ENCODE results near the gene FHOD1.

The FHOD1 gene

DNA sequence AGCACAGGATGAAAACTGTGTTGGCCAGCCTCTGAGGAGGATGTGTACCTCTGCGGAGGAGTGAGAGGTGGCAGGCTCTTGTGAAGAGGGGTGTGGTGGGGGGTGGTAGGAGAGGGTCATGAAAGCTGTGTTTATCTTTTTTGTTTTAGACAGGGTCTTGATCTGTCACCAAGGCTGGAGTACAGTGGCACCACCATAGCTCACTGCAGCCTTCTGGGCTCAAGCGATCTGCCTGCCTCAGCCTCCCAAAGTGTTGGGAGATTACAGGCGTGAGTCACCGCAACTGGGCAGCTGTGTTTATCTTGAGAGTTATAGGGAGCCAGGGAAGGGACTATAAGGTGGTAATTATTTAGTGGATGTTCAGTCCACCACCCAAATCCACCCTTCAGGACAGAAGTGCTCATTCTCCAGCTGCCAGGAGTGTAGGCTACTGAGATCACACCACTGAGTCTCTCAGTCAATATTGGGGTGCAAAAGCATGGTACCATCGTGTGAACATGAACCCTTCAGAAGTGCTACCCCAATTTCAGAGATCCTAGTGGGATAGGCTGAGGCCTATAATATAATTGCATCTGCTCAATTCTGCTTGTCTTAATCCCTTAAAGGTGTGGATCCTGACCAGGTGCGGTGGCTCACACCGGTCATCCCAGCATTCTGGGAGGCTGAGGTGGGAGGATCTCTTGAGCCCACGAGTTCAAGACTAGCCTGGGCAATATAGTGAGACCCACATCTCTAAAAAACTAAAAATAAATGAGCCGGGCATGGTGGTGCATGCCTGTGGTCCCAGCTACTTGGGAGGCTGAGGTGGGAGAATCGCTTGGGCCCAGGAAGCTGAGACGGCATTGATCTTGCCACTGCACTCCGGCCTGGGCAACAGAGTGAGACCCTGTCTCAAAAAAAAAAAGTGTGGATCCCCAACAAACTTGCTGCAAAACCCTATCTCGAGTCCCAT, 56.6 kb downstream of the FHOD1 start:
- no peak for DNase-seq (ENCODE audit: low spot score)

DNA sequence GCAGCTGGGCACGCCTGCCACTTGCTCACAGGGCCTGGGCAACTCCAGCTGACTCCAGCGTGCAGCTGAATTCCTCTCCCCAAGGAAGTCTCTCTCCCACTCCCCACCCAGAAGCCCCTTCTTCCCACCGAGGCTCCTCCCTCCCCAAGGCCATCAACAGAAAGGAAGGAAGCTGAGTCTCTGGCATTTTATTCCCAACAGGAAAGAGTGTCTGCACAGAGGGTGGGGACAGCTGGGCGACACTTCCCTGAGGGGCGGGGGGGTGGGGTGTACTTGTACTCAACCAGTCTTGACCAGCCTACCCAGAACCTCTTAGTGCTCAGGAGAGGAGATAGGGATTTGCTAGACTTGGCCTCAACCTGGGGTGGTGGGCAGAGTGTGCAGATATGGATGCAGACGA, 57.2 kb downstream of the FHOD1 start, which contains the start of gene EXOC3L1:
TSS of gene EXOC3L1 (minus strand) at position 96 of the 400 bp plus-strand sequence. CDS start 460 bp downstream, outside the sequence.
- no peak for DNase-seq (ENCODE audit: low spot score)

DNA sequence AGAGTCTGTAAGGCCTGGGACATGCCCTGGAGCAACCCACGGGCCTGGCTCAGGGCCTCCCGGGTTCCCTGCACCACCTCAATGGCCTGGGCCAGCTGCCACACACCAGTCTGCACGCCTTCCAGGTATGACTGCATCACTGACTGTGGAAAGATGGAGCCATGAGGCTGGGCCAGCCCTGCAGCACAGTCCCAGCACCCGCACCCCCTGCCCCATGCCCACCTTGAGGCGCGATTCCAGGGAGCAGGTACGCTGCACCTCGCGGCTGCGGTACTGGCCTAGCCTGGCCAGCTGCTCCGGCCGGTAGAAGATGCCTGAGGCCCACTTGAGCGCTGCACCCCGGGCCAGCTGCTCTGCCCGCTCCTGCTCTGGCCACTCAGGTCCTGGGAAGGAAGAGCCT, 58.5 kb downstream of the FHOD1 start:
- DNase-seq (ENCODE audit: low spot score): no peak

DNA sequence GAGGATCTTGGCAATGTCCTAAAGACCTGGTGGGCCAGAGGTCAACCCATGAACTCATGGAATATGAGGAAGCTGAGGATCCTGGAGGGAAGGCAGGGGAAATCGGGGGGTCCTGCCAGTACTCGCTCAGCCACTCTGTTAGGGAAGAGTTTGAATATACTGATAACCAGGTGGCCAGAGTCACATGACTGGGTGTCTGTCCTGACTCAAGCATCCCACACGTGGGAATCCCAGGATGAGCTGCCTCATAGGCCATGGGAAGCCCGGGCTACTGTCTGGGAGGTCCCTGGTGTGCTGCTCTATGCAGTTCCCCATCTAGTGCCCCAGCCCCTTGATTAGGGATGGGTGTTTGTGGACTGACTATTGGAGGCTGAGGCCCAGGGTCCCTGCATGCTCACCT, 59.0 kb downstream of the FHOD1 start:
- DNase-seq (ENCODE audit: low spot score): no peak

DNA sequence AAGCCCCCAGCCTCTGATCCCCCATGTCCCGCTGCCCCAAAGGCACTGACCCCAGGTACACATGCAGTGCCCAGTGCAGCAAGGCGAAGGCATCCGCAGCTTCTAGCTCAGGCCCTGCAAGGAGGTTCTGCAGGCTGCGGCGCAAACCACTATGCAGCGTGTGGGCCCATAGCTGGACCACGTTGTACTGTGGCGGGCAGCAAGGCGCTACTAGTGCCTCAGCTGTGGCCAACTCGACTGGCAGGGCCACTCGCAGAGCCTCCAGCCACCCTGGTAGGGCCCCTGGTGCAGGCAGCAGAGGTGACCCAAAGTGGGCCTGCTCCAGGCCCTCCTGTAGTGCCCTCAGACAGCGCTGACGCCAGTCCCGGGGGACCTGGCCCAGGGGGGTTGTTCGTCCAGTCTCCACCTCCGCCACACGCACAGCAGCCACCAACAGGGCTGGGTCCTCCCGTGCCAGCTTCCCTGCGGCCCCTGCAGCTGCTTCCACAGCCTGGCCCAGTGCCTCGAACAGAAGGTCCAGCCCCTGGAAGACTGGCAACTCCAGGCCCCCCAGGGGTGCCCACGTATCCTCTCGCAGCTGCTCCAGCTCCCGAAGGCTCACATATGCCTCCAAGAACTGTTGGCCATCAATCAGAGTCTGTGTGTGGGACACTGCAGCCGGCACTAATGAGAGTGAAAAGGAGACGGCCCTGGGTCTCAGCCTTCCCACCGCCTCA, 59.9 kb downstream of the FHOD1 start:
- no peak for DNase-seq (ENCODE audit: low spot score)

DNA sequence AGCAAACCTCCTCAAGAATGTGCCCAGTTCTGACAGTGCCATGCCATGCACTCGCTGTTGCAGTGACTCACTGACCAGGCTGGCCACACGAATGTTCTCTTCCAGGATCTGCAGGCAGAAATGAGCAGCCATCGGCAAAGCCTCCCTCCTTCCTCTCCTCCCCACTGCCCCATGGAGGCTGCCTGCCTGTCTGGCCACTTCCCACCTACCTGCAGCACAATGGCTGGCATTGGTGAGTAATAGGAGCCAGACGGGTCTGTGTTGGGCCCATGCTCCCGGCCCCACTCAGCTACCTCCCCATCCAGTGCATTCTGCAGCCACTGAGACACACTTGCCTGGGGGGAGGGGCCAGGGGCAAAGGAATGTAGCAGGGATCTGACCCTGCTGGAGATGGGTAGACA, 60.7 kb downstream of the FHOD1 start:
- no peak for DNase-seq (ENCODE audit: low spot score)

DNA sequence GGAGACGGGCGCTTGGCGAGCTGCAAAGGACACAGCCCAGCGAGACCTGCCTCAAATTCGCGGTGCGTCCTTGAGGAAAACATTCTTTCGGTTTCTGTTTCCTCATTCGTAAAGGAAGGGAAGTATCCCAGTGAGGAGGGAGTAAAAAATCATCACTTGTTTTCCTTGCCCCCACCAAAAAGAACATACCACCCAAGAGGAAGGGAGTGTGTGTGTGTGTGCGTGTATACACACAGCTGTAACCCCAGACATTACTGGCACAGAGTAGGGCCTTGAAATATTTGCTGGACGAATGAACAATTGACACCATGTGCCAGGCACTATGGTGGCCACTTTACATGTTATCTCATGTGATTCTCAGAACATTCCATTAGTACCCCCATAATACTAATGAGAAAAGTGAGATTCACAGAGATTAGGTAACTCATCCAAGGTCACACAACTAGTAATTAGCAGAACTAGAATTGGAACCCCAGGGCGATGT, 61.6 kb downstream of the FHOD1 start:
- no peak for DNase-seq (ENCODE audit: low spot score)

DNA sequence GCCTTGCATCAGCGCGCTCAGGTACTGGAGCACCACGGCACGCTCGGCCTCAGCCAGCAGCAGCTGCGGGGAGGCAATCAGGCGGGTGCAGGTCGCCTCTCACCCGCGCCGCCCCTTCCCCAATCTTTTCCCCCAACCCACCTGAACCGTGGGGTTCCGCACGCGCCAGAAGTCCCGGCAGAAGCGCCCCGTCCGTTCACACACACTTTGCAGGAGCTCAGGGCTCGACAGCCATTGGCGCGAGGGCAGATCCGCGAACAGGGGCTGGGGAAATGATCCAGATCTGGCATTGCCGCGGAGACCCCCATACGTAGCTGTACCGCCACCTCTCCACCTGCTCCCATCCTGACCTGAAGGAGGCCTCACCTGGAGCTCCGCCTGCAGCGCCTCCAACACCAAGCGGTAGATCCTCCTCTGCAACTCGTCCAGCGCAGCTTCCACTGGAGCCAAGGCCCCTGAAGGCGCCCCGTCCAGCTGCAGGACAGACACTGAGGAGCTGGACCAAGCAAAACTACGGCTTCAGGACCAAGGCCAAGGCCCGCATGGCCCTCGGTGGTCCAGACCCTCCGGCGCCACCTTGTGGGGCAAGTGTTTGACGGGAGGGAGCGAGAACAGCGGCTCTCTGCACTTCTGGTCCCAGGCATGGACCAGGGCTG, 62.2 kb downstream of the FHOD1 start:
- DNase-seq (ENCODE audit: low spot score): peak; percentile 91

DNA sequence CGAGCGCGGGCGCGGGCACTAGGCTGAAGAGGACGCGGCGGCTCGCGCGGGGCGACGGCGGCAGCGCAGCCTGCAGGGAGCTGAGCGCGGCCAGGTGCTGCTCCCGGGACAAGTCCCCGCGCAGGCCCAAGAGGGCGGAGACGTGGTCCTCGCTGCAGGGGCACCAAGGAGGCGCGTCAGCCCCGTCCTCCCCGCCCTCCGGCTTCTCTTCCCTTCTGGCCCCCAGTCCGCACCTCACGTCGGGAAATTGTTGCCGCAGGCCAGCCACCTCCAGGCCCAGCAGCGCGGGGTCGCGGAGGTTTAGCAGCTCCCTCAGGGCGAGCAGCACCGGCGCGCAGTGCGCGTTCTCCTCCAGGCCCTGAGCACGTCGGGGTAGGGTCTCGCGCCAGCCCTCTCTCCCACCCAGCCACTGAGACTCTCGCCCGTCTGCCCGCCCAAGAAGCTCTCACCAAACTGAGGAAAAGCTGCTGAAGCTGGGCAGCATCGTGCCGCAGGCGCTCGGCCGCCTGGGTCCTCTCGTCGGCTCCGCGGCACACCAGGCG, 62.8 kb downstream of the FHOD1 start:
- no peak for DNase-seq (ENCODE audit: low spot score)

DNA sequence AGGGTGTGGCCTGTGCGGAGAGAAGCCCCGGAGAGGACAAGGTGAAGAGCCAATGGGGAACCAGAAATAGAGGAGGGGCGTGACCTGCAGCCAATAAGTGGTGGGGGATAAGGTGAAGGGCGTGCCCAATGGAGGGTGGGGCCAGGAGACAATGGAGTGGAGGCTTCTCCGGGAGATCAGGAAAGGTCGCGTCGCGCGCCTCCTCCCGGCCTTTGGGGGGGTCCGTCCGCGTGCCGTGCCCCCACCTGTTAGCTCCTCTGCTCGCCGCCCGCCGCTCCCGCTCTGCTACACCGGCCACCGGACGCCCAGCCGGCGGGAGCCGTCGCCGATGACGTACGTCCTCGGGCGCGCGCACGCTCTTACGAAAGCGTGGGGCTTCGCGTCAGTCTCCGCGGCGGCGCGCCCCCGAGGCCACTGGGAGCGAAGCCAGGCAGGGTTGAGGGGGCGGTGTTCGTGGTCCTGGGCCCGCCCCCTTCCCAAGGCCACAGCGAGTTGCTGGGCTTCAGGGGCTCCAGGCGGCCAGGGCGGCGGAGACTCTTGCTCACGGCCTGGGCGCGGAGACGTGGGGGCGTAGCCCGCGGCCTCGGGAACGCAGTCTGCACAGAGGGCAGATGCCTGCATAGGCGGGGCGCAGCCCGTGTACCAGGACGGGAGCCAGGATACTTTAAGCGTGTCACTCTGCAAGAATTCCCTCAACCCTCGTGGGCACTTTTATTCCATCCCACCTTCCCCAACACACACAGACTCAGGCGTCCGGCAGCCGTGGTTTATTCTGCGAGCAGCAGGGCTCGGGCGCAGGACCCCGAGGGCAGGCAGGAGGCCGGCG, 63.4 kb downstream of the FHOD1 start, which contains the start of gene MATCAP1:
TSS of gene MATCAP1 (minus strand) at position 337 of the 826 bp plus-strand sequence. CDS start 3,353 bp downstream, outside the sequence.
- peak; percentile 99 for DNase-seq (ENCODE audit: low spot score)

DNA sequence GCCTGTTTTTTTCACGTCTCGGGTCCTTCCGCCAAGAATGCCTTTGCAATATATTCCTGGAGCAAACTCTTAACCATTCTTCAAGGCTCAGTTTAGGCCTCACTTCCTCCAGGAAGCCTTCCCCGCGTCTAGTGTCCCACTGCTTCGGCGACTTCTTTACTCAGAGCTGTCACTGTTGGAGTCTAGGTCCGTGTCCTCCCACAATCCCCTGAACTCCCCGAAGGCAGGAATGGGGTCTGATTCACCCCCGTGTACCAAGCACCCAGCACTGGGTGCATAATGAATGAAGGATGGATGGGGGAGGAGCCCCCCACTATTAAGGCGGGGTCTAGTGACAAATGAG, 64.0 kb downstream of the FHOD1 start:
- DNase-seq (ENCODE audit: low spot score): no peak

DNA sequence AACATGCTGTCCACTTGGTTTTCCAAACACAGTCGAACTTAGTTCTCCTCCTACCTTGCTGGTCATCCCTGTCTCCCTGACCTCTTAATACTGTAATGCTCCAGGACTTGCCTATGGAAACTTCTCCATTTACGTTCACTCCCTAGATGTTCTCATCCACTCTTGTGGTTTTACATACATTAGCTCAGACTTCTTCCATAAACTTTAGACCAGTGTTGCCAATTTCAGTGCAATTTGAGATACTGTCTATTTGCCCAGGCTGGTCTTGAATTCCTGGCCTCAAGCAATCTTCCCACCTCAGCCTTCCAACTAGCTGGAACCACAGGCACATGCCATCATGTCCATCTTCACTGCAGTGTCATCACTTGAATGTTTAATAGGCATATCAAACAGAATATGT, 65.0 kb downstream of the FHOD1 start:
- DNase-seq (ENCODE audit: low spot score): no peak

DNA sequence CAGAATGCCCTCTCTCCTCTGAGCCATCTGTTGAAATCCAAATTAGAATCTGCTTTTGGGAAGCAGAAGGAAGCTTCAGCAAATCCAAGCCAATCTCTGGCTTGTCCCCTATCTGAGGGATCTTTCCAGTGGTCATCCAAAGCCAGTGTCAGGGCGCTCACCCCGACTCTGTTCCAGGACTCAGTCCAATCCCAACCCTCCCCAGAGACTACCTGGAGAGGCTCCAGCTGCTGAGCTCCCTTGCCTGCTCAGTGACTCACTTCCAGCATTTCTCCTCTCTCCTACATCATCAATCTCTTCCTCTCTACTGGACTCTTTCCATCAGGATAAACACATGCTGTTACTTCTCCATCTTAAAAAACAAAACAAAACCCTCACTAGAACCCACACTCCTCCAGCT, 65.9 kb downstream of the FHOD1 start:
- peak; percentile 34 for DNase-seq (ENCODE audit: low spot score)

DNA sequence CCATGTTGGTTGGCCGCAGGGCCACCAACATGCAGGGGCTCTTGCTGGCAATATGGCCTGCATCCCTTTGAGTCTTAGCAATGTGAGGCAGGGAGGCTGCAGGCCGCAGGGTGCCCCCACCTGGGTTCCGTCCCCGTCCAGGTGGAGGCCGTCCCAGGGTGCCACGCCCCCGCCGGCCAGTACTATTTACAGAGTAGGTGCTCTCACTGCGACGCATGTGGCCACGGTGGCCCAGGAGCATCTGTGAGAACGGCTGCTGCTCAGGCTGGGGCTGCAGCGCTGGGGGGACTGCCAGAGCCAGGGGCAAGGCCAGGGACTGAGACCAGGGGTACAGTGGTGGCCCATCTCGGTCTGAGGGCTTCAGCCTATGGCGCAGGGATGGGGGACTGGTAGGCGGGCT, 67.1 kb downstream of the FHOD1 start:
- no peak for DNase-seq (ENCODE audit: low spot score)

DNA sequence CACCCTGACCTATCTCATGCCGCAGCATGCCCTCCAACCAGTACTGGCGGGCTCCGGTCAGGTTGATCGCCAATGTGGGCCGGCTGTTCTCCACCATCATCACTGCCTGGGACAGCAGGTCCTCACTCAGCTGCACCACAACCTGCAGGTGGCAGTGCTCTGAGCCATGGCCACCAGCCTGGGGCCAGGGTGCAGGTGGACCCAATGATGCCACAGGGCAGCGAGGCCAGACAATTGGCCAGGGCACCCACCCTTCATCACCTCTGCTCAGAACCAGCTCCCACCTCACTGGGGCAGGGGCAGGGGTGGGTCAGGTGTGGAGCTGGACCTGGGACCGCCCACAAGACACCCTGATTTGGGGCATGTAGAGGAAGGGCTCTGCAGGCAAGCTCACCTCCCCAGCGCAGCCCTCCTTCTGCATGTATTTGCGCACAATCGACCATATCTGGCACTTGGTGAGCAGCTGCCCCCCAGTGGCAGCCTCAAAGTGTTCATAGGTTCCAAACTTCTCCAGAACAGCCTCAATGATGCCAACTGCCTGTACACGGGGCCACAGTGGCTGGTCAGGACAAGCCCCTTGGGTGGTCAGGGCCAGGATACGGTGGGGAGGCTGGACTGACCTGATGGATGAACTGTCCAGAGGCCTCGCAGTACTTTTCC, 67.7 kb downstream of the FHOD1 start:
- no peak for DNase-seq (ENCODE audit: low spot score)
